ENCODE data around the gene CHAF1A. TPM values are rescaled to one million over a fixed set of nuclear protein-coding genes. Genes with fewer than 3 reads are reported as not detected.

CHAF1A gene
- total RNA-seq, 3 donors from 2014 or later: 6.3 to 8.2 (median 7.9) TPM

DNA sequence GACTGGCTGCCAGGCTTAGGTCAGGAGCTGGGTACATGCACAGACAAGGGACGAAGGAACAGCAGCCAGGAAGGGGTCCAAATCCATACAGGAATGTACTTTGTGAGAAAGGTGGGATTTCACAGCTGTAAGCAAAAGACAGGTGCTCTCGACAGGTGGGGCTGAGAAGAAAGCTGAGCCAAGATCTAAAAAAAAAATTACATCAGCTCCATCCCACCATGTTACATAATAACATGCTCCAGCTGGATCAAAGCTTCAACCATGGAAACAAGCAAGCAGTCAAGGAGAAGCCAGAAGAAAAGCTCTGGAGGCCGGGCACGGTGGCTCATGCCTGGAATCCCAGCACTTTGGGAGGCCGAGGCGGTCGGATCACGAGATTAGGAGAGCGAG is 47.2 kb downstream of the CHAF1A start:
- H3K36me3 ChIP-seq: peaks cover 26% of the 10 kb centered on the region
- intact Hi-C loops (cut with DNase I; ENCODE audit: low total_unique reads): no loop called here
- TF ChIP-seq POLR2AphosphoS5 (IDR thresholded peaks at IDR 0.05) (no peak), POLR2A (IDR thresholded peaks at IDR 0.05) (no peak)
- TF ChIP-seq, protein P1, sequence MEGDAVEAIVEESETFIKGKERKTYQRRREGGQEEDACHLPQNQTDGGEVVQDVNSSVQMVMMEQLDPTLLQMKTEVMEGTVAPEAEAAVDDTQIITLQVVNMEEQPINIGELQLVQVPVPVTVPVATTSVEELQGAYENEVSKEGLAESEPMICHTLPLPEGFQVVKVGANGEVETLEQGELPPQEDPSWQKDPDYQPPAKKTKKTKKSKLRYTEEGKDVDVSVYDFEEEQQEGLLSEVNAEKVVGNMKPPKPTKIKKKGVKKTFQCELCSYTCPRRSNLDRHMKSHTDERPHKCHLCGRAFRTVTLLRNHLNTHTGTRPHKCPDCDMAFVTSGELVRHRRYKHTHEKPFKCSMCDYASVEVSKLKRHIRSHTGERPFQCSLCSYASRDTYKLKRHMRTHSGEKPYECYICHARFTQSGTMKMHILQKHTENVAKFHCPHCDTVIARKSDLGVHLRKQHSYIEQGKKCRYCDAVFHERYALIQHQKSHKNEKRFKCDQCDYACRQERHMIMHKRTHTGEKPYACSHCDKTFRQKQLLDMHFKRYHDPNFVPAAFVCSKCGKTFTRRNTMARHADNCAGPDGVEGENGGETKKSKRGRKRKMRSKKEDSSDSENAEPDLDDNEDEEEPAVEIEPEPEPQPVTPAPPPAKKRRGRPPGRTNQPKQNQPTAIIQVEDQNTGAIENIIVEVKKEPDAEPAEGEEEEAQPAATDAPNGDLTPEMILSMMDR (IDR thresholded peaks at IDR 0.05): no peak
- no peaks in the 10 kb centered on the region for H3K9me3 ChIP-seq
- no peaks in the 10 kb centered on the region for H3K27me3 ChIP-seq
- H3K27ac ChIP-seq: peak overlapping the region in 1 of 2 donors; percentile 48
- H3K4me1 ChIP-seq: no peaks in the 10 kb centered on the region
- DNase-seq (ENCODE audit: low spot score in 2 of 2): no peak
- H3K4me3 ChIP-seq: no peak overlapping the region

DNA sequence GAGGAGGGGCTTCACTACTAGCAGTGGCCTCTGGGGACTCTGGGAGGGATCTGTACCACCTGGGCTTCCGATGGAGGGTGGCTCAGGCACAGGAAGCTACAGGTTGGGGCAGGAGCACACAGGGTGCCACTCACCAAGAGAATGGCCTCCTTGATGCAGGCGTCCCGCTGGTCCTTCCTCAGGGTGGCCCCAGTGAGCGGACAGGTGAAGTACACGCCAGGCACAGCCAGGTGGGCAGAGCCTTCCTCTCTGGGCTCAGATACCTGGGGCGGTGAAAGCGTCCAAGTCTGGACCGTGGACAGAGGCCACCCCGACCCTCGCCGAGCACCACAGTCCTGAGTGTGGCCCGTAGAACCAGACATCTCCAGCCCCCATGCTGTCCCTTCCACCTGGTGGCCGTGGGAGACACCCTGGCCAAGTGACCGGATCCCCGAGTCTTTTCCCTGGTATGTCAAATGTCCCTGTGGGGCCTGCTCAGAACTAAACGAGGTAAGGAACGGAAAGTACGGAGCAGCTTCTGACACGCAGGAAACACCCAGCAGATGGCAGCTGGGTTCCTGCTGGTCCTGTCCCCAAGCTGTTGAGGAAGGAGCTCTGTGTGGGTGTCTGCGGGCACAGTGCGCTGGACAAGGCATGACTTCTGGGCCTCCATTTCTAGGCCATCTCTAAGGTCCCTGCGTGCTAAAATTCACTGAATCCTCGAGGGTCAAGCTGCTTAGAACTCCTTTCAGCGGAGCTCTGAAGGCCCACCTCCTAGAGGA is 50.0 kb downstream of the CHAF1A start:
- Histone ChIP-seq H3K4me1 (peaks cover 0 to 11% of the 10 kb centered on the region in 2 donors), H3K27me3 (no peaks in the 10 kb centered on the region), H3K9me3 (no peaks in the 10 kb centered on the region), H3K27ac (no peak overlapping the region), H3K36me3 (peaks cover 9% of the 10 kb centered on the region), H3K4me3 (no peak overlapping the region)
- DNase-seq (ENCODE audit: low spot score in 2 of 2): no peak
- intact Hi-C loops (cut with DNase I; ENCODE audit: low total_unique reads): no loop called here
- TF ChIP-seq POLR2AphosphoS5 (IDR thresholded peaks at IDR 0.05): no peak
- no peak for TF ChIP-seq POLR2A (IDR thresholded peaks at IDR 0.05)
- TF ChIP-seq, protein P1 (IDR thresholded peaks at IDR 0.05): no peak

DNA sequence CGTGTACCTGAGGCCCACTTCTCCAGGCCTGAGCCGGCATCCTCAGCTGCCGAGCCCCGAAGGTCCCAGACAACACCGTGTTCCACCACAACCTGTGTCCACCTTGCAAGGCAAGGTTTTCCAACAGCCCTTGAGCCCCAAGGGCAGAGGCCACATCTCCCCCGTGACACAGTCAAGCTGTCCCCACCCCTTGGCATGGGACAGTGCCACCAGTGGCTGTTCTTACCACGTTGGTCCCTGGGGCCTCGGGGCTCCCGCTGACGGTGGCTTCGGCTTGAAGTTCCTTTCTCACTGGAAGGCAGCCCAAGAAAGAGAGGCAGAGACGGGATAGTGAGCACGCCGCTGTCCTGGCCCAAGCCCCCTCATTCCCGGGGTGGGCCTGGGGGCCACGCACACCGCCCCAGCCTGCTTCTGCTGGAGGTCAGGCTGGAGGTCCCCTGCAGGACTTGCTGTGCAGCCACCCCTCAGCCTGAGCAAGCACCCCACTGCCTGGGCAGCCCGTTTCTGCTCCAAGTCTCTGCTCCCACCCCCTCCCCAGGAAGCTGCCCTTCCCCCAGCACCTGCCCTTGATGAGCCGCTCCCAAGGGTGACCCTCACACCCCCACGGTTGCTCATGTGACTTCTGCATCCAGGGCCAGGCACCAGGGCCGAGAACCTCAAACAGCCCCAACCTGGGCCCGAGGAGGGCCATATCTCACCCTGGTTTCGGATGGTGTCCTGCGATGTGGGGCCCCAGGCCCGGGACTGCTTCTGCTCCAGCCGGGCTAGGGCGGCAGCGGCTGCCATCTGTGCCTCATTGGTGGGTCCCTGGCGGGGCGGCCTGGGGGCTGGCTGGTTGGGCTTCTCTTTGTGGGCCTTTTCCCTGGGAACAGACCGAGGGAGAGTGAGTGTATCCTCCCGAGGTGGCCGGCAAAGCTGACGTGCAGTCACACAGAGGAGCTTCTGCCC is 51.1 kb downstream of the CHAF1A start:
- intact Hi-C loops (cut with DNase I; ENCODE audit: low total_unique reads): no loop called here
- H3K4me1 ChIP-seq: peaks cover 0 to 11% of the 10 kb centered on the region in 2 donors
- H3K27me3 ChIP-seq: no peaks in the 10 kb centered on the region
- DNase-seq (ENCODE audit: low spot score in 2 of 2): no peak
- peaks cover under 1% of the 10 kb centered on the region for H3K36me3 ChIP-seq
- TF ChIP-seq POLR2AphosphoS5 (IDR thresholded peaks at IDR 0.05): no peak
- TF ChIP-seq, protein P1 (IDR thresholded peaks at IDR 0.05): no peak
- no peak for TF ChIP-seq POLR2A (IDR thresholded peaks at IDR 0.05)
- H3K4me3 ChIP-seq: no peak overlapping the region
- no peaks in the 10 kb centered on the region for H3K9me3 ChIP-seq
- H3K27ac ChIP-seq: no peak overlapping the region

DNA sequence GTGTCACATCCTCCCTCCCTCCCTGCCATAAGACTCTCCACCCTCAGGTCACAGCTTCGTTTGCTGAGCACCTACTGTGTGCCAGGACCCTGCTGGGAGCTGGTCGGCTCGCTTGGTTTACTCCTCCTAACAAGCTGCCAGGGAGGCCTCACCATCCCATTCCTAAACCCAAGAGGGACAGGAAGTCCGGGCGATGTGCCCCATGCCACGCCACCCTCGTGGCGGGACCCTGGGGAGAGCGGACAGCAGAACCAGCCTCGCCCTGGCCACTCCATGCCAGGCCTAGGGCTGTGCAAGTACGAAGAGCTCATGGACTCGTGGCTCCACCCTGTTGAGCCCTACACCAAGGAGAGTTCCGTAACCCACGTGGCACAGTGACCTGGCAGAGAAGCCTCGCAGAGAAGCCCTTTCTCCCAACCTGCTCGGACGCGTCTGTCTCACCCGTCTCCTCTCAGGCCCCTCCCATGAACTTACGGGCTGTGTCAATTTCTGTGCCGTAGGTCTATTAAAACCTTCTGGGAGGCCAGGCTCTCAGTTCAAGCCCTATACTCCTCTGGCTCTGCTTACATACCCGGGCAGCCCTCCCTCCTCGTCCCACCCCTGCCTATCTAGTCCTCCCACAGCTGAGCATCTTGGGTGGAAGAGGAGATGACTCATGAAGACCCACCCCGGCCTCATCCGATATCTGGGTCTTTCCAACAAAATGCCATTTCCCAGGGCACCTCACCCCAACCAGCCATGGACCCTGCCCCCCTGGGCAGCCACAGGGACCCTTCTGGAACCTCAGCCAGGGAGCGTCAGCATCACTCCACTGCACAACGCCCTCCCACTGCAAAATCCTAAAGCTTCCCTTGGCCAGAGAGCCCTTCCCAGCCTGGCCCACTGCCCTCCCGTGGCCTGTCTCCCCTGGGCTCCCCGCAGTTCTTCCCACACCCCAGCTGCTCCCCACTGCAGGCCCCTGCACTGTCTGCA is 52.6 kb downstream of the CHAF1A start:
- H3K36me3 ChIP-seq: no peaks in the 10 kb centered on the region
- DNase-seq (ENCODE audit: low spot score in 2 of 2): no peak
- H3K4me1 ChIP-seq: peaks cover 0 to 11% of the 10 kb centered on the region in 2 donors
- no peaks in the 10 kb centered on the region for H3K9me3 ChIP-seq
- H3K27ac ChIP-seq: peak overlapping the region; percentile 79 to 87
- TF ChIP-seq POLR2AphosphoS5 (IDR thresholded peaks at IDR 0.05) (no peak), POLR2A (IDR thresholded peaks at IDR 0.05) (no peak)
- TF ChIP-seq, protein P1 (IDR thresholded peaks at IDR 0.05): no peak
- H3K4me3 ChIP-seq: peak overlapping the region in 1 of 3 donors; percentile 83
- H3K27me3 ChIP-seq: no peaks in the 10 kb centered on the region
- intact Hi-C loops (cut with DNase I; ENCODE audit: low total_unique reads): no loop called here

All from breast epithelium (tissue), 4 donors.